Activated CD8-positive, alpha-beta memory T cell treated with anti-CD3 and anti-CD28 coated beads, Interleukin-2, amount 50 U/mL, for 48 hours (primary cell): Measurements from ENCODE around the gene SRC.

Source experiments
- DNase-seq: peaks from one replicate; pipeline ENCODE4 v3.0.0-alpha.2; 2020

SRC gene

DNA sequence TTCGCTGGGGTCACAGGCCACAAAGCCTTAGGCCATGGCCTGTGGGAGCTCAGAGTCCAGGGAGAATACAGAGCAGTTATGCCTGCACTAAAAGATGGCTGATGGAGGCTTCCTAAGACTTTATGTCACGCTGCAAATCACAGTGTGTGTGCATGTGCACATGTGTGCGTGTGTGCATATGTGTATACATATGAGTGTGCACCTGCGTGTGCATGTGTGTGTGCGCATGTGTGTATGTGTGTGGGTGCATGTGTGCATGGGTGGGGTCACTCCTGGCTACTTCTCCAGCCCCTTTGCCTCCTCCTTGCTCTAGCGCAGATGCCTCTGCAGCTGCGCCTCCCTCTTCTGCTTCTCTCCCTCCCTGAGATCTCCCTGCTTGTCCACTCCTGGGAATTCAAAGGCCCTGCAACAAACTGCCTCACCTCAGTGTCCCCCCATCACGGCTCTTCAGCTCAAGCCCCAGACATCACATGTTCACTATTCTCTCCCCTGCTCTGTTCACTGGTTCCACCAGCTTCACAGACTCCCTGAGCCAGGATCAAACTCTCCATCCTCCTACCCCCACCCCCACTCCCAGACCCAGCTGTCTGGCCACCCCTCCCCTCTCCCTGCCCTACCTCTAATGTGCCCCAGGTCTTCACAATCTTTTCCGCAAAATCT lies 90.7 kb downstream of the SRC start:
- no peak for DNase-seq

DNA sequence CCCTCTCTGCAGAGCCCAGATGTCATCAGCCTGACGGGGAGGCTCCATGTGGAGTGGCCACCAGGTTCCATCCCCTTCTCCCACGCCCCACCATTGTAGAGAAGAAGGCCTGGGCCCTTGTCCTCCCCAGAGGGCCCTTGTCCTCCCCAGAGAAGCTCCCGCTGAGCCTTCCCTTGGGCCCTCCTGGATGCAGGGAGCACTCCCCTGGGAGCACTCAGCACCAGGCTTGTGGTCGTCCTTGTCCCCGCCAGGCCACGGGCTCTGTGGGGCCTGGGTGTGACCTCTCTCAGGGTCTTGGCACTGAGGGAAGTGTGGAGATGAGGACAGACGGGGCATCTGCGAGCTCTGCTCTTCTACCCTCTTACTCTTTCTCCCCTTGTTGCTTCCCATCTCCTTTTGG lies 91.7 kb downstream of the SRC start:
- DNase-seq, result no peak

DNA sequence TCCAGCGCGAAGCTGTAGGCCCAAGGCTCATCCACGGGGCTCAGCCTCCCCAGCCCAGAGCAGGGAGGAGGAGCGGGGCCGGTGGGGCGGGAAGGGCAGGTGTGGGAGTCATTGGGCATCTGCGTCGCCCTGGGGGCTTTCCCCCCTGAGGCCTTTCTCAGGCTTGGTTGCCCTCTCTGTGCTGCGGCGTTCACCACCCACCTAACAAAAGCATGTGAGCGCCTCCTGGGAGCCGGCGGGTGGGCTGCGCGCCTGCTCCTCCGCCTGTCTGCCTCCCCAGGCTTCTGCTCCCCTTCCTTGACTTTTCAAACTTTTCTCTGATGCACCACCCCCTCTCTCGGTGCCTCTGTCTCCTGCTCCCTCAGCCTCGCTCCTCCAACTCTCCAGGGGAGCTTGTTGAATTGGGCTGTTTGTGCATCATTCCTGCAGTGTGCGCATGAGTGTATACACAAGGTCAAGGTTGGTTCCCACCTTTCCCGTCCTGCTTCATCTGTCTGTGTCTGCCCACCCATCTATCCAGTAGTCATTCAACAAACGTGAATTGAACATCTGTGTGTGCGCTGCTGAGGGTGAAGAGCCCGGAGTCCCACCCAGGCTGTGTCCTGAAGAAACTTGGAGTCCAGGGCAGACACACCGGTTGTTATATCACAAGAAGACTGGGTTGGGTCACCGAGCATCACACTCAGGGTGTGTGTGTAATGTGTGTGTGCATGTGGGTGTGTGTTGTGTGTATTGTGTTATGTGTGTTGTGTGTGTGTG lies 92.7 kb downstream of the SRC start:
- DNase-seq, result no peak

DNA sequence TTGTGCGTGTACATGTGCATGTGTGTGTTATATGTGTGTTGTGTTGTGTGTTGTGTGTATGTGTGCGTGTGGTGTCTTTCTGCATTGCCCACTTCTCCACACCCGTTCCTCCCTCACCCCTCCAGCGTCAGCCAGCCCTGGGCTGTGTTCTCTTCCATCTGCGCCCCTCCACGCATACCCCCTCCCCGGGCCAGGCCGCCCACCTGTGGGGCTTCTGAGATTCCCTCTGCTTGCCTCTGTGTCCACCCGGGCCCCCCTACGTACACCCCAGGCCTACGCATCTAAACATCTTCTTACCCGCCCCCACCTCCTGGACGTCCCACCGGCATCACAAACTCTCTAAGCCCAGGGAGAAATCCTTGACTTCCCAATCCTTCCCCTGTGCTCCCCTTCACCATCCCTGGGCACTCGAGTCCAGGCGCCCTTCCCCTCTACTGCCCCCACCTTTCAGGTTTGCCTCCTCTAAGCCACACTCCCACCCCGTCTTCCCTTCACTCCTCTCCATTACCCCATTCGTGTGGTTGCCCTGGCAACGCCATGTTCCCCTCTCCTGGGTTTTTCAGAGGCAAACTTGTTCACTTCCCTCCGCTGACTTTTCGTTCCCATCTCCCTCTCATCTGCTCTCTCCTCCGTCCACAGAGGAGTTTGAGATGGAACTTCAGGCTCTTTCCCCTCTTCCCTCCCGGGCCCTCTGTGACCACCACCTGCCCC lies 93.4 kb downstream of the SRC start:
- no peak for DNase-seq

DNA sequence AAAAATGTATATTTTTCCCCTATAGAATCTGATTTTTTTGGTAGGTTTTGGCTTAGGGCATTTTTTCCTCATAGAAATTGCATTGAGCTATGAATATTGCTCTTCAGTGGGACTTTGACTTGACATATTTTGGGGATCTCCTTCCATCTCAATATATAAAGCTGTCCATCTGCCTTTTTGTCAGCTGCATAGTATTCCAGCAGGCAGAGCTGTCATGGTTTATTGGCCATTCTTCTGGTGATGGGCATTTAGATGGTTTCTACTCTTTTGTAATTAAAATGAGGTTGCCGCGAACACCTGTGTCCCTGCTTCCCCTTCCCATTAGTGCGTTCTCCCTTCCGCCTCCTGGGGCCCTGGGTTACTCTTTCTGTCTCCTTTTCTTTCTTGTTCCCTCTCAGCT lies 95.1 kb downstream of the SRC start:
- DNase-seq, result no peak

DNA sequence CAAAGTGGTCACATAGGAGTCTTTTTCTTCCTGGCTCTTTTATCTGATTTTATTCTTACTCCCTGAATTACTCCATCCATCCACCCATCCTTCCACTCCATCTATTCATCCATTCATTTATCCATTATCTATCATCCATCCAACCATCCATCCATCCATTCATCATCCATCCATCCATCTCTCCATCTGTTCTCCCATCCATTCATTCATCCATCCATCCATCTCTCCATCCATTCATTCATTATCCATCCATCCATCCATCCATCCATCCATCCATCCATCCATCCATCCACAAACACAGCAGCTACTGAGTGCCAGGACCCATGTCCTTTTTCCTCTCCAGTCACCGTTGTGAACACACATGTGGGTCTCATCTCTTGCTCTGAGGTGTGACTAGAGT lies 96.6 kb downstream of the SRC start:
- DNase-seq, result no peak

DNA sequence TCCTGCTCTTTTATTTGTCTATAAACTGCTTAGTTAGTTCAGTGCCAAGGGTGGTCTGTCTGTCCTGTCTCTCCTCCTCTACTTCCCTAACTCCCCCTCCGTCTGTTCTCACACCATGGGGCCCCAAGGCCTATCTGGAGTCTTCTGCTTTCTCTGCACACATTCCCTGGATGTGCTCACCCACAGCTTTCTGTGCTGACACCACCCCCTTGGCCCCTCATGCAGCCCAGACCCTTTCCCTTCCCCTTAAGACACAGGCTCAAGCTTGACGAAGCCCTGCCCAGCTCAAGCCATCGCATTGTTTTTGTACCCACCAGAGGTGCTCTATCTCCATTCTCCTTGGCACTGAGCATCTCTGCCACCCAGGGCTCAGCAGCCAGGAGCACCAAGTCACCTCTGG lies 97.0 kb downstream of the SRC start:
- no peak for DNase-seq

DNA sequence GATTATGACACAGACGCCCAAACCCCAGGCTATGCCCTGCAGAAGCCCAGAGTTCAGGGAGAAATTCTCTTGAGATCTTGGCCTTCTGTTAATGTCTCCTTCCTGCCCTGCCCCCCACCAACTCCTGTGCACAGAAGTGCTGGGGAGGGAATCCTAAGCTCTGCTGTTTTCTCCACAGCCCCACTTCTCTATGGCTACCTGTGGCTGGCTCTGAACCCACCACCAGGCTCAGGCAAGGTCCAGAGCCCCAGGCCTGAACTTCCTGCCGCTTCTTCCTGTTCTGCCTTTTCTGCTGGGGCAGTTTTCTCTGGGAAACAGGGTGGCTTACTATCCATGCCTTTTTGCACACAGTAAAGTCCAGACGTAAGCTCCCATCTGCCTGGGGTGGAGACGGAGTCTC lies 97.7 kb downstream of the SRC start:
- no peak for DNase-seq

DNA sequence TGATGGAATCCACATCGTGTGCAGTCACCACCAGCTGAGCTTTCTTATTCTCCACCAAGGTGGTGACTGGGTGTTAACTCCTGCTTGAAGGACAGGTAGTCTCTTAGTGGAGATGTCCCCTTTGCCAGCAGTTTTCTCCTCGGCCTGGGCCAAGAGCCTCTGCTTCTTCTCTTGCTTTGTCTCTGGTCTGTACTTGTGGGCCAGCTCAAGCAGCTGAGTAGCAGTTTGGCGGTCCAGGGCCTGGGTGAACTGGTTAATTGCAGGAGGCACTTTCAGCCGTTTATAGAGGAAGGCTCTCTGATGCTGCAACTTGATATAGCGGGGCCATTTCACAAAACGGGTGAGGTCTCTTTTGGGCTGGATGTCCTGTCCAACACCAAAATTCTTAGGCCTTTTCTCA lies 99.1 kb downstream of the SRC start:
- DNase-seq, result no peak

DNA sequence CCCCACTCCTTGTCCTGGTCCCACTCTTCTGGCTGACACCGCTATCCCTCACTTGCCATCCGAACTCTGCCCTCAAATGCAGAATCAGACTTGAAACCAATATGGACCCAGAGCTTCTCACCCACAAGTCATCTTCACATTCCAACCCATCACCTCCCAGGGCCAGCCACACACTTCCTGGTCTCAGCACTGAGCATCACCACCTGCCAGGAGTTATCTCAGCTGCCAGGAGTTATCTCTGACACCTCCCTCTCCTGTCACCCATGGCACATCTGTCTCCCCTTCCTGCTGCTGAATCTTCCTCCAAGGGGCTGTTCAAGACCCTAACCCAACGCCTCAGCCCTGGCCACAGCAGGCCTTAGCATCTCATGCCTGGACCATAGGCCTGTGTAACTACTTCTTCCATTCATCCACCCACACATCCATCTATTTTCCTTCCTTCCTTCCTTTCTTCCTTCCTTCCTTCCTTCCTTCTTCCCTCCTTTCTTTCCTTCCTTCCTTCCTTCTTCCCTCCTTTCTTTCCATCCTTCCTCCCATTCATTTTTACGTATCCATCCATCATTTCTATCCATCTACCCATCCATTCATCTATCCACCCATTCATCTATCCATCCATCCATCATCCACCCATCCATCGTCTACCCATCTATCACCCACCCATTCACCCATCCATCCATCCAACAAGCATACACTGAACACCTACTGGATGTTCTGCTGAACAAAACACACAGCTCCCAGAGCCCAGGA lies 100.5 kb downstream of the SRC start:
- DNase-seq, result no peak

DNA sequence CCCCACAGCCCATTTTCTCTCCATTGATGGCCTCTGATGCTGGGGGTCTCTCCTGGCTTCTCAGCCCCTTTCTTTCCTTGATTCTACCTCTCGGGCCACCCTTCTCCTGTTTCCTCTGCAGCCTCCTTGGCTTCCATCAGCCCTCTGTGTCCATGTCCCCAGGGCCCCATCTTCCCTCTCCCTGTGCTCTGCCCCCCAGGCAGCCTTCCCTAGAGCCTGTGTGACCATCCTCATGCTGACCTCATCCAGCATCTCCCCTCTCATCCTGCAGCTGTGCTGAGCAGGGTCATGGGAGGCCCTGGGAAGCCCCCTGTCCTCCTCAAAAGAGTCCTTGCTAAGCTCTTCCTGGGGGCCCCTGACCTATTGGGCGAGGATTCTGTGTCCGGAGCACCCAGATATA lies 101.7 kb downstream of the SRC start:
- DNase-seq, result no peak

DNA sequence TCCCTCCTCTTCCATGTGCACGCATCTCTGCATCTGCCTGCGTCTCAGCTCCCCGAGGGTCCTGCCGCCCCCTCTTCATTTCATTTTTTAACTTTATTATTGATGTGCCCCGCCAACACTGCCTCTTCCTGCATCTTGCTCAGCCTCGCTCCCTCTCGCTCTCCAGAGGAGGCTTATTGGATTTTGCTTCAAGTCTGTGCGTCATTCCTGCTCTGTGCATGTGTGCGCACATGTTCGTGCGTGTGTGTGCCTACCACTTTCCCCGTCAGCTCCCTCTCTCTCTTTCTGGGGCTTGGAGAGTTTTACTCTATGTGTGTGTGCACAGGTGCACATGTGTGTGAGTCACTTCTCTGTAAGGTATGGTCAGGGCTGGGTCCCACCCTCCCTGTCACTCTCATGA lies 103.3 kb downstream of the SRC start:
- DNase-seq, result no peak

DNA sequence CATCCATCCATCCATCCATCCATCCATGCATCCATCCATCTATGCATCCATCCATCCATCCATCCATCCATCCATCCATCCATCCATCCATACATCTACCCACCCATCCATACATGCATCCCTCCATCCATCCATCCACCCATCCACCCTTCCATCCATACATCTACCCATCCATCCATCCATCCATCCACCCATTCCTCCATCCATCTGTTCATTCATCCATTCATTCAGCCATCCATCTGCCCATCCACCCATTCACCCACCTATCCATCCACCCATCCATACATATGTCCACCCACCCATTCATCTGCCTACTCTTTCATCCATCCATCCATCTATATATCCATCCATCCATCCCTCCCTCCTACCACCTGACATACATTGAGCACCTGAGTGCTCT lies 104.4 kb downstream of the SRC start:
- DNase-seq, result no peak

DNA sequence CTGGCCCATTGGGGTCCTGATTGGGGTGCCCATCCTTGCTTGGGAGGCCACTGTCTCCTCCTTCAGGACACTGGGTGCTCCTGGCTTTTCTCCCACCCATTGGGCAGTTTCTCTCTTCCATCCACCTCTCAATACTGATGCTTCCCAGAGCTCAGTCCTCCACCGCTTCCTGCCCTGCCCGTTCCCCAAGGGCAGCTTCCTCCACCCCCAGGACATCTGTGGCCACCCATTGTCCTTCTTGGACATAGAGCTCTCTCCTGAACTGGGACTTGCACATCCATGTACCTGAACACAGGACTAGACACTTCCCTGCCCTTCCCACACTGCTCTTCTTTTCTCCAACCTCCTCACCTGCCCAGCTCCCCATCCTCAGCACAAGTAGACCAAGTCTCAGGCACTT lies 105.7 kb downstream of the SRC start:
- DNase-seq, result no peak

DNA sequence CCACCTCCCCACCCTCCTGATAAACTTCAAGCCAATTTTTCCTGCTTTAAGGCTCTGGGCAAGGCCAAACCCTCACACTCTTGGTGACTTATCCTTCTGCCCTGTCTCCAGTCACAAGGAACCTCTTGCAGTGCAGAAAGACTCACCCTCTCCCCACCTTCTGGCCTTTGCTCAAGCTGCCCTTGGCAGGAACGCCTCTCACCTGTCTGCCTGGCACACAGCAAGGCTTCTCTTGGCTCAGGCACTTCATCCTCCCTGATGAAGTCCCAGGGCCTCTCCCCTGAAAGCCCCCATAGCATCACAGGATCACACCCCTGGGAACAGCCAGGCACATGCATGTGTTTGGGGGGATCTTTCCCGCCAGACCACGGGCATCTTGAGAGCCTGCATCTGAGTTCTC lies 106.3 kb downstream of the SRC start:
- no peak for DNase-seq

DNA sequence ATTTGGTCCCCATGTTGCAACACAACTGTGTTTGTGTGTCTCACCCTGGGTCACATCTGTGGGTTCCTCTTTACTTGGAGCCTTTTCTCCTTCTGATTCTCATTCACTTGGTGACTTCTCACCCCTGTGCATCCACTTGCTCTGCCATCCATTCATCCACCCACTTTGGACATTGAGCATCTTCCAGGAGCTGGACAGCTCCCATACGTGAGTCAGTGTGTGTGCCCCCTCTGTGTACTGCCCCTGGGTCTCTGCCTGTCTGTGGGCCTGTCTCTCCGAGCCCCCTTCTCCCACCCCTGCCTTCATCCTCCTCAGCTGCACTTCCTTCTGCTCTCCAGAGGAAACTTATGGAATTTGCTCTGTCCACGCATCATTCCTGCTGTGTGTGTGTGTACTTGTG lies 107.3 kb downstream of the SRC start:
- no peak for DNase-seq

DNA sequence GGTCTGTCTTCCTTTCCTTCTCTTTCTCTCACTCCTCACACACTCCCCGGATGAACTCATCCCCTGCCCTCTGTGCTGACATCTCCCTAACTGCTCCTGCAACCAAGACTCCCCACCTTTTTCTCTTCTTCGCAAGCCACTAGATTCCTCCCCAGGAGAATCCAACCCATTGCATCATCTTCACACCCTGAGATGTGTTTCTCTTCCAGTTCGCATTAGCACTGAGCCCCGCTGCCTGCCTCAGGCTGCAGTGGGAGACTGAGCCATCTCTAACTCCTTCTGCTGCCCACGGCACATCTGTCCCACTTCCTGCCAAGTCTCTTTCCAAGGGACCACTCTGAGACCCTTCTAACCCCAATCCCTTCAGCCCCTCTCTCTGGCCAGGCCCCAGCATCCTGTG lies 107.9 kb downstream of the SRC start:
- no peak for DNase-seq

DNA sequence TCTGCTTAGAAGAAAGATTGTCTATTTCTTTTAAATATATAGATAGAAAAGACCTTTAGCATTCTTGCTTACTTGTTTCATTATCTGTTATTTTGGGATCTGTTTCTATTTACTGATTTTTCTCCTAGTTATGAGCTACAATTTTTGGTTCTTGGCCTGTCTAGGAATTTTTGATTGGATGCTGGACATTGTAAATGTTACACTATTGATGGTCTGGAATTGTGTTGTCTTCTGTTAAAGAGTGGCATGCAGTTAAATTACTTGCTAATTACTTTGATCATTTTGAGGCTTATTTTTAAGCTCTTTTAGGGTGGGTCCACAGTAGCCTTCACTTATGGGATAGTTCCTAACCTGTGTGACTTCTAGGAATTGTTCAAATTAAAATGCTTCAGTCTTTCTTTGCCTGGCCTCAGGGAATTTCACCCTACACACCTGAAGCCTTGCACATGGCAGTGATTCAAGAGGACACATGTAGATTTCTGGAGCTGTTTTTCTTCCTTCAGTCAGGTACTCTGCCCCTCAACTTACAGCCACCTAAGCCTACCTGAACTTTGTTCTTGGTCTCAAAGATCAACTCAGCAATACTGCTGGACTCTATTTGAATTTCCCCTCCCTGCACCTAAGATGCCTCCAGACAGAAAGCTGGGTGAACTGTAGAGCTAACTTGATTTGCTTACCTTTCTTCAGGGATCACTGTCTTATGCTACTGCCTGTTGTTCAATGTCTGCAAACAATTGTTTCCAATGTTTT lies 108.9 kb downstream of the SRC start:
- no peak for DNase-seq
